ENCODE results near the gene NT5E.

DNA sequence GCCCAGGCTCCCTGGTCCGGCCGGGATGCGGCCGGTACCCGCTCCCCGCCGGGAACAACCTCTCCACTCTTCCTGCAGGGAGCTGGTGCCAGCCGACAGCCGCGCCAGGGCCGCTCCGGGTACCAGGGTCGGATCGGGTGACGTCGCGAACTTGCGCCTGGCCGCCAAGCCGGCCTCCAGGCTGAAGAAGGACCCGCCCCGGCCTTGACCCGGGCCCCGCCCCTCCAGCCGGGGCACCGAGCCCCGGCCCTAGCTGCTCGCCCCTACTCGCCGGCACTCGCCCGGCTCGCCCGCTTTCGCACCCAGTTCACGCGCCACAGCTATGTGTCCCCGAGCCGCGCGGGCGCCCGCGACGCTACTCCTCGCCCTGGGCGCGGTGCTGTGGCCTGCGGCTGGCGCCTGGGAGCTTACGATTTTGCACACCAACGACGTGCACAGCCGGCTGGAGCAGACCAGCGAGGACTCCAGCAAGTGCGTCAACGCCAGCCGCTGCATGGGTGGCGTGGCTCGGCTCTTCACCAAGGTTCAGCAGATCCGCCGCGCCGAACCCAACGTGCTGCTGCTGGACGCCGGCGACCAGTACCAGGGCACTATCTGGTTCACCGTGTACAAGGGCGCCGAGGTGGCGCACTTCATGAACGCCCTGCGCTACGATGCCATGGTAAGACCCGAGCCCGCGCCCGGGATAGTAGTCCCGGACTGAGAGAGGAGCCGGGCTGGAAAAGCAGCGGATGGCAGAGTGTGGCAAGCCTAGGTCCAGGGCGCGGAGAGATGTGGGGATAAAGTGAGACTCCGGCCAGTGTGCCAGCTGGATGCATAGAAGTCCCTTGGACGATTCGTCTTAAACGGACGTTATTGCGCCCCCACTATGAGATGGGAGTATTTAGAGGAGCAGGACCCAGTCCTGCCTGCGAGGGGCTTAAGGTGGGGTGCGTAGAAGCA is at the start of gene NT5E:
- no peak for TF ChIP-seq GATA3 (IDR thresholded peaks at IDR 0.05; ENCODE audit: low read depth, low read length)
- TF ChIP-seq GATA2 (IDR thresholded peaks at IDR 0.05; ENCODE audit: low read depth, low read length), result peak; percentile 25; the same call in 1 of the 2 replicates

All from SH-SY5Y (cell line).